Measurements from ENCODE around the gene CACNA1G. TPM values are rescaled to one million over a fixed set of nuclear protein-coding genes. Genes with fewer than 3 reads are reported as not detected.

Gene CACNA1G
- total RNA-seq, 2 donors from 2014 or later = 0.84 to 1.1 TPM

DNA sequence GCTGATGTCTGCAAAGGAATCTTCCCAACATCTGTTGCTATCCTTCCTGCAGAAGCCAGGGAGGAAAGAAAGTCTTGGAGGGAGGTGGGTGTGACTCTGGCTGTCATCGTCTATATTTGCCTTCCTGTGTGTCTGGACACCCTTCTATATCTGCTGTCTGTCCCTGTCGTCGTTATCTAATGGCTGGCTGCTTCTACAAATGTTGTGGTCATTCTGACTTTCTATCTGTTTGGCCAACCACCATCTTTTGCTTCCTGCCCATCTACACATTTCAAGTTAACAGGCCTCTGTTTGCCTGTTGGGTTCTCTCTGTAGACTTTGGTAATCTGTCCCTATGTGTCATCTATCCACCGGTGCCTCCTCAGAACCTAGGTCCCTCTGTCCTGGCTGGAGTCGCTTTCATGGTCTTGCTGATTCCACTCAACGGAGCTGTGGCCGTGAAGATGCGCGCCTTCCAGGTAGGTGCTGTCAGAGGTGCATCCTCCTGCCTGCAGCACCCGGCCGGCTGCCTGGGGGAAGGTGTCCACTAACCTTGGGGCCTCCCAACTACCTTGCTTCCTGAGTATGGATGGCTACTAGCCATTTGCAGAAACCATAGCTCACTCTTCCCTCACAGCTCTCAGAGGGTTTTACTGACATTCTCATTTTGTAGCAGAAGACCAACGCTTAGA is 104.4 kb downstream of the CACNA1G start:
- DNase-seq = no peak
- Mint-ChIP-seq H3K27me3 (ENCODE audit: insufficient read depth) (no peaks in the 10 kb centered on the region), H3K9me3 (no peaks in the 10 kb centered on the region), H3K27ac (no peak overlapping the region), H3K4me3 (no peak overlapping the region), H3K36me3 (ENCODE audit: low read depth) (no peaks in the 10 kb centered on the region), H3K4me1 (peaks cover 24% of the 10 kb centered on the region)
- Histone ChIP-seq H3K9me3 (ENCODE audit: control insufficient read depth, low read length) (no peaks in the 10 kb centered on the region), H3K27ac (ENCODE audit: low read depth, low read length) (no peak overlapping the region), H3K36me3 (ENCODE audit: control insufficient read depth, insufficient read depth, low read length) (no peaks in the 10 kb centered on the region), H3K27me3 (ENCODE audit: control insufficient read depth, insufficient read depth, low read length, poor library complexity, severe bottlenecking) (no peaks in the 10 kb centered on the region), H3K9ac (ENCODE audit: extremely low read depth, low read length, poor library complexity, severe bottlenecking) (no peak overlapping the region), H3K4me1 (ENCODE audit: control insufficient read depth, insufficient read depth, low read length) (peaks cover 6% of the 10 kb centered on the region), H3K4me3 (ENCODE audit: low read length) (no peak overlapping the region)
- TF ChIP-seq, protein P1, sequence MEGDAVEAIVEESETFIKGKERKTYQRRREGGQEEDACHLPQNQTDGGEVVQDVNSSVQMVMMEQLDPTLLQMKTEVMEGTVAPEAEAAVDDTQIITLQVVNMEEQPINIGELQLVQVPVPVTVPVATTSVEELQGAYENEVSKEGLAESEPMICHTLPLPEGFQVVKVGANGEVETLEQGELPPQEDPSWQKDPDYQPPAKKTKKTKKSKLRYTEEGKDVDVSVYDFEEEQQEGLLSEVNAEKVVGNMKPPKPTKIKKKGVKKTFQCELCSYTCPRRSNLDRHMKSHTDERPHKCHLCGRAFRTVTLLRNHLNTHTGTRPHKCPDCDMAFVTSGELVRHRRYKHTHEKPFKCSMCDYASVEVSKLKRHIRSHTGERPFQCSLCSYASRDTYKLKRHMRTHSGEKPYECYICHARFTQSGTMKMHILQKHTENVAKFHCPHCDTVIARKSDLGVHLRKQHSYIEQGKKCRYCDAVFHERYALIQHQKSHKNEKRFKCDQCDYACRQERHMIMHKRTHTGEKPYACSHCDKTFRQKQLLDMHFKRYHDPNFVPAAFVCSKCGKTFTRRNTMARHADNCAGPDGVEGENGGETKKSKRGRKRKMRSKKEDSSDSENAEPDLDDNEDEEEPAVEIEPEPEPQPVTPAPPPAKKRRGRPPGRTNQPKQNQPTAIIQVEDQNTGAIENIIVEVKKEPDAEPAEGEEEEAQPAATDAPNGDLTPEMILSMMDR (conservative IDR thresholded peaks at IDR 0.05) = no peak
- 90 to 94% methylated on average over 12 of the region's 12 CpGs for WGBS, 2 experiments (ENCODE audit: insufficient coverage in 1 of 2, insufficient read length in 1 of 2)

DNA sequence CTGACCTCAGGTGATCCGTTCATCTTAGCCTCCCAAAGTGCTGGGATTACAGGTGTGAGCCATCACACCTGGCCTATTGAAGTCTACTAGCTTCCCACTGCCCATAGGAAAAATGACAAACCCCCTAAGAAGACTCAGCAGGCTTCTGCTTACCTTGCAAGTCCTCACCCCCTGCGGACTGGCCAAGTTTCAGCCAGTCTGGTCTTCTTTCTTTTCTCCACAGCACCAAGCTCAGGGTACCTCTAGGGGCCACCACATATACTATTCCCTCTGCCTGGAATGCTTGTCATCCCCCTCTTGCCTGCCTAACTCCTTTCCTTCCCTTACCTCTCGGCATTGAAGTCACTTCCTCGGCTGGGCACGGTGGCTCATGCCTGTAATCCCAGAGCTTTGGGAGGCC is 105.3 kb downstream of the CACNA1G start:
- Mint-ChIP-seq H3K9me3 (no peaks in the 10 kb centered on the region), H3K27ac (no peak overlapping the region), H3K27me3 (ENCODE audit: insufficient read depth) (no peaks in the 10 kb centered on the region), H3K36me3 (ENCODE audit: low read depth) (no peaks in the 10 kb centered on the region), H3K4me3 (no peak overlapping the region), H3K4me1 (peaks cover 19% of the 10 kb centered on the region)
- TF ChIP-seq, protein P1 (conservative IDR thresholded peaks at IDR 0.05) = peak; percentile 50
- no peak overlapping the region for H3K27ac ChIP-seq (ENCODE audit: low read depth, low read length)
- no peaks in the 10 kb centered on the region for H3K4me1 ChIP-seq (ENCODE audit: control insufficient read depth, insufficient read depth, low read length)
- H3K9me3 ChIP-seq (ENCODE audit: control insufficient read depth, low read length) = no peaks in the 10 kb centered on the region
- 86 to 88% methylated on average over 4 to 5 of the region's 5 CpGs for WGBS, 2 experiments (ENCODE audit: insufficient coverage in 1 of 2, insufficient read length in 1 of 2)
- DNase-seq = peak; percentile 76
- no peaks in the 10 kb centered on the region for H3K36me3 ChIP-seq (ENCODE audit: control insufficient read depth, insufficient read depth, low read length)
- no peak overlapping the region for H3K4me3 ChIP-seq (ENCODE audit: low read length)
- no peak overlapping the region for H3K9ac ChIP-seq (ENCODE audit: extremely low read depth, low read length, poor library complexity, severe bottlenecking)
- no peaks in the 10 kb centered on the region for H3K27me3 ChIP-seq (ENCODE audit: control insufficient read depth, insufficient read depth, low read length, poor library complexity, severe bottlenecking)

DNA sequence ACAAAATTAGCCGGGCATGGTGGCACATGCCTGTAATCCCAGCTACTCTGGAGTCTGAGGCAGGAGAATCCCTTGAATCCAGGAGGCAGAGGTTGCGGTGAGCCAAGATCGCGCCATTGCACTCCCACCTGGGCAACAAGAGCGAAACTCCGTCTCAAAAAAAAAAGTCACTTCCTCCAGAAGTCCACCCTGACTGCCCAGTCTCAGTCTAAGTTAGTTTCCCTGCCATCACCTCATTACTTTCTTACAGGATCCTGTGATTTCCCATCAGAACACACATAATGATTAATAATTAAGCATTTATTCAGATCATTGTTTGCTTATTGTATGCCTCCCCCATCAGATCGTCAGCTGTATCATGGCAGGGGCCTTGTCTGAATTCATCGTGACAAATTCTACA is 105.8 kb downstream of the CACNA1G start:
- Mint-ChIP-seq H3K27ac (no peak overlapping the region), H3K36me3 (ENCODE audit: low read depth) (no peaks in the 10 kb centered on the region), H3K4me3 (no peak overlapping the region), H3K27me3 (ENCODE audit: insufficient read depth) (no peaks in the 10 kb centered on the region), H3K9me3 (no peaks in the 10 kb centered on the region), H3K4me1 (peaks cover 15% of the 10 kb centered on the region)
- TF ChIP-seq, protein P1 (conservative IDR thresholded peaks at IDR 0.05) = no peak
- Histone ChIP-seq H3K4me3 (ENCODE audit: low read length) (no peak overlapping the region), H3K27me3 (ENCODE audit: control insufficient read depth, insufficient read depth, low read length, poor library complexity, severe bottlenecking) (no peaks in the 10 kb centered on the region), H3K36me3 (ENCODE audit: control insufficient read depth, insufficient read depth, low read length) (no peaks in the 10 kb centered on the region), H3K9me3 (ENCODE audit: control insufficient read depth, low read length) (no peaks in the 10 kb centered on the region), H3K9ac (ENCODE audit: extremely low read depth, low read length, poor library complexity, severe bottlenecking) (no peak overlapping the region), H3K27ac (ENCODE audit: low read depth, low read length) (no peak overlapping the region), H3K4me1 (ENCODE audit: control insufficient read depth, insufficient read depth, low read length) (no peaks in the 10 kb centered on the region)
- no peak for DNase-seq
- 93 to 96% methylated on average over 4 to 8 of the region's 8 CpGs for whole genome bisulfite sequencing, 2 experiments (ENCODE audit: insufficient coverage in 1 of 2, insufficient read length in 1 of 2)

Measured in endodermal cell (in vitro differentiated cells).